SK-N-MC (cell line): ENCODE data around the gene FBXL13.

Experiments used
- EZH2 ChIP-seq: fragments of 200-600 bp; sonication (generic); IDR thresholded peaks from one replicate; pipeline ENCODE4 v1.6.1; 2017; ENCODE audit warnings: antibody characterized with exemption
- POLR2AphosphoS5 ChIP-seq: IDR thresholded peaks from 2 replicates; pipeline ENCODE4 v1.6.1; 2012; ENCODE audit warnings: mild to moderate bottlenecking, low read depth, low read length, borderline replicate concordance

- no peak for TF ChIP-seq POLR2AphosphoS5
- no peak for TF ChIP-seq EZH2
These were observed 178.0 kb downstream of the FBXL13 start for GRCh38 chr7:102896585-102896984.
